Body of pancreas (tissue), 4 donors: Measurements from ENCODE around the gene ADGRA1.

Source experiments
- POLR2A ChIP-seq, 3 donors: fragments of 450-650 bp; IDR thresholded peaks; one replicate each; pipeline ENCODE4 v1.6.1; 2016; ENCODE audit warnings: antibody characterized with exemption in 3 of 3, mild to moderate bottlenecking in 2 of 3
- TF ChIP-seq, protein P1 (sequence below), 7 experiments: fragments of 450-650 bp in 4 of 7; fragments of 200-600 bp in 3 of 7; sonication (generic) in 3 of 7; IDR thresholded peaks; one replicate each; pipeline ENCODE4 v1.5.1; 2016 to 2019; ENCODE audit warnings: antibody characterized with exemption in 7 of 7

GRCh38 chr10:133088956-133089800 lies 1.5 kb downstream of the ADGRA1 start:
- TF ChIP-seq, protein P1, sequence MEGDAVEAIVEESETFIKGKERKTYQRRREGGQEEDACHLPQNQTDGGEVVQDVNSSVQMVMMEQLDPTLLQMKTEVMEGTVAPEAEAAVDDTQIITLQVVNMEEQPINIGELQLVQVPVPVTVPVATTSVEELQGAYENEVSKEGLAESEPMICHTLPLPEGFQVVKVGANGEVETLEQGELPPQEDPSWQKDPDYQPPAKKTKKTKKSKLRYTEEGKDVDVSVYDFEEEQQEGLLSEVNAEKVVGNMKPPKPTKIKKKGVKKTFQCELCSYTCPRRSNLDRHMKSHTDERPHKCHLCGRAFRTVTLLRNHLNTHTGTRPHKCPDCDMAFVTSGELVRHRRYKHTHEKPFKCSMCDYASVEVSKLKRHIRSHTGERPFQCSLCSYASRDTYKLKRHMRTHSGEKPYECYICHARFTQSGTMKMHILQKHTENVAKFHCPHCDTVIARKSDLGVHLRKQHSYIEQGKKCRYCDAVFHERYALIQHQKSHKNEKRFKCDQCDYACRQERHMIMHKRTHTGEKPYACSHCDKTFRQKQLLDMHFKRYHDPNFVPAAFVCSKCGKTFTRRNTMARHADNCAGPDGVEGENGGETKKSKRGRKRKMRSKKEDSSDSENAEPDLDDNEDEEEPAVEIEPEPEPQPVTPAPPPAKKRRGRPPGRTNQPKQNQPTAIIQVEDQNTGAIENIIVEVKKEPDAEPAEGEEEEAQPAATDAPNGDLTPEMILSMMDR (IDR thresholded peaks at IDR 0.05) = no peak
- no peak for TF ChIP-seq POLR2A (IDR thresholded peaks at IDR 0.05)
